ENCODE results near the gene NKD1. TPM values are rescaled to one million over a fixed set of nuclear protein-coding genes. Genes with fewer than 3 reads are reported as not detected.

Gene NKD1
- polyA plus RNA-seq, 1 donor: 11.8 TPM

GRCh38 chr16:50646345-50646744 lies 98.1 kb downstream of the NKD1 start:
- no peak for DNase-seq

- no peak for DNase-seq
Measured at GRCh38 chr16:50651835-50652438, 103.7 kb downstream of the NKD1 start.

GRCh38 chr16:50652836-50653425 lies 104.7 kb downstream of the NKD1 start:
- DNase-seq: no peak

- DNase-seq: no peak
Measured at GRCh38 chr16:50653633-50654519, 105.7 kb downstream of the NKD1 start.

GRCh38 chr16:50655558-50656055 lies 107.4 kb downstream of the NKD1 start:
- DNase-seq: no peak

- no peak for DNase-seq
Measured at GRCh38 chr16:50657241-50657640, 109.0 kb downstream of the NKD1 start.

- no peak for DNase-seq
Measured at GRCh38 chr16:50659806-50660205, 111.6 kb downstream of the NKD1 start.

- DNase-seq: no peak
Measured at GRCh38 chr16:50662306-50662940, 114.2 kb downstream of the NKD1 start.

- DNase-seq: no peak
Measured at GRCh38 chr16:50664270-50664669, 116.1 kb downstream of the NKD1 start.

GRCh38 chr16:50665128-50665878 lies 117.1 kb downstream of the NKD1 start:
- DNase-seq: peak; percentile 70

GRCh38 chr16:50666658-50667496 lies 118.7 kb downstream of the NKD1 start:
- DNase-seq: no peak

GRCh38 chr16:50667497-50668367 lies 119.5 kb downstream of the NKD1 start:
- no peak for DNase-seq

- DNase-seq: no peak
Measured at GRCh38 chr16:50668368-50669008, 120.3 kb downstream of the NKD1 start.

- DNase-seq: no peak
Measured at GRCh38 chr16:50669741-50670140, 121.5 kb downstream of the NKD1 start.

GRCh38 chr16:50670476-50670875 lies 122.3 kb downstream of the NKD1 start:
- DNase-seq: no peak

- DNase-seq: no peak
Measured at GRCh38 chr16:50671644-50672260, 123.6 kb downstream of the NKD1 start.

- DNase-seq: no peak
Measured at GRCh38 chr16:50673496-50674275, 125.5 kb downstream of the NKD1 start.

GRCh38 chr16:50674831-50675230 lies 126.6 kb downstream of the NKD1 start:
- no peak for DNase-seq

All from left kidney (tissue), 2 donors.